C4-2B (cell line): Measurements from ENCODE around the gene SLC24A4.
A peak's percentile ranks its signal among the peaks of the same experiment; 100 is the strongest.

Experiments
- H3K27ac ChIP-seq: fragments of 450-650 bp; 2 replicates; pipeline ENCODE4 v1.5.1; 2017
- ZFX ChIP-seq: fragments of 450-650 bp; IDR thresholded peaks from 2 replicates; pipeline ENCODE4 v1.6.1; 2017
- TF ChIP-seq, protein P1 (sequence below): fragments of 450-650 bp; conservative IDR thresholded peaks from 2 replicates; pipeline ENCODE4 v1.5.1; 2017; ENCODE audit warnings: mild to moderate bottlenecking

The SLC24A4 gene

DNA sequence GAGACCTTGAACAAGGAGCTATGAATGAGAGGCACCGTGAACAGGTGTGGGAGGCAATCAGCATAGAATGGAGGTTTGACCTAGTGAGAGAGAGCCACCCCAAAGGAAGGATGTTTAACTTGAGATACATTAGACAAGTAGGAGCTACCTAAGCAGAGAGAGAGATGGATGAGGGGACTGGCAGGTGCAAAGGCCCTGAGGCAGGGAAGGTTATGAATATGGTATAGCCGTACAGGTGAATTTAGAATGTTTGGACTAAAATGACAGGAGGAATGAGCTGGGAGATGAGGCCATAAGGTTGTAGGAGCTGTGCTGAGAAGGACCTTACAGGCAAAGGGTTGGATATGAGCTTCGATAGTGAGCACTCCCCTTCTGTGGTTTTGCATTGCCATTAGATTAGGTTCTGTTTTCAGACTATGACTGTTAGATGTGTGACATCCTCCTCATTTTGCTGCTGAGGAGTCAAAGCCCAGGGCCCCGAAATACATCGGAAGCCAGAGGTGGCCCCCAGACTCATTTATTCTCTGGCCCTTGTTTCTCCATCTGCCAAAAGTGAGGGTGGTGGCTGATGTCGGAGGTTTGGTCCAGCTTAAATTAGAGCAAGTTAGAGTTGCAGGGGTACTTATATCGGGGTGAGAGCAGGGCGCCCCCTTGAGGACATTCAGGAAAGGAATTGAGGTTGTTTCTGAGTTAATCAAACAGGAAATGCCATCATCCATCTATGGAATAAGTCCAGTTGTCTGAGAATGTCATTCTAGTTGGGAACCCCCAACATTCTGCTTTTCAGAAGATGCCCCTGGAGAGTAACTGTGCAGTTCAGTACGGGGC is 29.4 kb downstream of the SLC24A4 start:
- no peak overlapping the region for H3K27ac ChIP-seq
- TF ChIP-seq, protein P1, sequence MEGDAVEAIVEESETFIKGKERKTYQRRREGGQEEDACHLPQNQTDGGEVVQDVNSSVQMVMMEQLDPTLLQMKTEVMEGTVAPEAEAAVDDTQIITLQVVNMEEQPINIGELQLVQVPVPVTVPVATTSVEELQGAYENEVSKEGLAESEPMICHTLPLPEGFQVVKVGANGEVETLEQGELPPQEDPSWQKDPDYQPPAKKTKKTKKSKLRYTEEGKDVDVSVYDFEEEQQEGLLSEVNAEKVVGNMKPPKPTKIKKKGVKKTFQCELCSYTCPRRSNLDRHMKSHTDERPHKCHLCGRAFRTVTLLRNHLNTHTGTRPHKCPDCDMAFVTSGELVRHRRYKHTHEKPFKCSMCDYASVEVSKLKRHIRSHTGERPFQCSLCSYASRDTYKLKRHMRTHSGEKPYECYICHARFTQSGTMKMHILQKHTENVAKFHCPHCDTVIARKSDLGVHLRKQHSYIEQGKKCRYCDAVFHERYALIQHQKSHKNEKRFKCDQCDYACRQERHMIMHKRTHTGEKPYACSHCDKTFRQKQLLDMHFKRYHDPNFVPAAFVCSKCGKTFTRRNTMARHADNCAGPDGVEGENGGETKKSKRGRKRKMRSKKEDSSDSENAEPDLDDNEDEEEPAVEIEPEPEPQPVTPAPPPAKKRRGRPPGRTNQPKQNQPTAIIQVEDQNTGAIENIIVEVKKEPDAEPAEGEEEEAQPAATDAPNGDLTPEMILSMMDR = peak; percentile 68
- no peak for TF ChIP-seq ZFX

DNA sequence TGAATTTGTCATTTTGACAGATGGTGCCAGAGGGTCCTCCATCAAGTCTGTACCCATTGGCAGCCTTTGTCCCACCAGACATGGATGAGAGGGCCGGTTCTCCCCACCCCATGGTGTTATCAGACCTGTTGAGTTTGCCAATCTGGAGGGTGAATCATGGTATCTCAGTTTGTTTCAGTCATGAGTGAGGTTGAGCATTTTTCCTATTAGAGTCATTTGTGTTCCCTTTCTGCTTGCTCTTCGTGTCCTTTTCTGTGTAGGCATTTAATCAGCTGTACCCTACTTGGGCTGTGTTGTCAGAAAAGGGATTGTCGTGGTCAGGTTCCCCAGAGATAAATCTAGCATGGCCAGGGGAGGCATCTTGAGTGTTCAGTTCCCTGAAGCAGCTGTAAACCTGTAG is 30.5 kb downstream of the SLC24A4 start:
- TF ChIP-seq ZFX = no peak
- TF ChIP-seq, protein P1 = no peak
- H3K27ac ChIP-seq = no peak overlapping the region

DNA sequence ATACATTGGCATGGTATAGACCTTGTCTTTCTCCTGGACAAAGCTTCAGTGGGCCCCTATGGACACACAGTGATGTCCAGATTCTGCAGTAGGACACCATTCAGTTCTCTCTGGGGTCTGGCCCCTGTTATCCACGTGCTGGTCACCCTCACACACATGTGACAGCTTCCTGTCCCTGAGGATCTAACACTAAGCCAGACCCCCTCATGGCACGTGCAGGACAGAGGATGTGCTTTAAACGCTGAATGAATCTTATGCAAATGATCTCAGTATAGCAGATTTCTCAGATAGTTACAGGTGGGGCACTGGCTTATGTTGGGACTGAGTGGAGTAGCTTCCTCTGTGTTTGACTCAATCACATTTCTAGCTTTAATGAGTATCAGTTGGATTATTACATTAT is 33.7 kb downstream of the SLC24A4 start:
- no peak for TF ChIP-seq ZFX
- TF ChIP-seq, protein P1 = no peak

DNA sequence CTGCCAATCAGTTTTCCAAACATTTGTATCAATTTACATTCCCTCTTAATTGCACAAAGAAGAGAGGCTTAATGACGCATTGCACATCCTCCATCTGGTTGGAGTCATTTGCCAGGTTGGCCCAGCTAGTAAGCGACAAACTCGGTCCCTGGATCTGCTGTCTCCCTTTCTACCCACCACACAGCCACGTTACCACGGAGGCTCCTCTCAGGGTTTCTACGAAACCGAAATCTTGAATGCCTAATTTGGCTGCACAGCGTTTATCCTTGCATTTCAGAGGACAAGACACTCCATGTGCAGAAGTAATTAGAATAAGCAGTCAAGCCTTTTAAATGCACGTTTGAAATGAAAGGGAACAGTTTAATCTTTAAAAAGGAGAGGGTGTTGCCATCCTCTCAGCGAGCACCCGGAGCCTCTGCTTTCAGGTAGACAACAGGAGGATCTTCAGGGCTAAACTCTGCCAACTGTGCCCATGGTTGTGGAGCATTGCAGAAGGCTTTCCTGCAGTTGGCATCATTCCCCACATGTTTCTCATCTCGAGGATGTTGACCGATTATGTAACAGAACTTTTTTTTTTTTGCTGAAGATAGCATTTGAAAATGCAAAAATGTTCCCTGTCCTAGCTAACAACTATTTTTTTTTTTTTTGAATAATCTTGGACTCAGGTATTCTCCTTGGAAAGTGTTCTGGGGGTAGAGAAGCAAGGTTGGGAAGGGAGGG is 37.8 kb downstream of the SLC24A4 start:
- H3K27ac ChIP-seq = no peak overlapping the region
- TF ChIP-seq, protein P1 = no peak
- no peak for TF ChIP-seq ZFX

More for the DNA sequence above, 33.7 kb downstream of the SLC24A4 start:
- no peak overlapping the region for H3K27ac ChIP-seq

DNA sequence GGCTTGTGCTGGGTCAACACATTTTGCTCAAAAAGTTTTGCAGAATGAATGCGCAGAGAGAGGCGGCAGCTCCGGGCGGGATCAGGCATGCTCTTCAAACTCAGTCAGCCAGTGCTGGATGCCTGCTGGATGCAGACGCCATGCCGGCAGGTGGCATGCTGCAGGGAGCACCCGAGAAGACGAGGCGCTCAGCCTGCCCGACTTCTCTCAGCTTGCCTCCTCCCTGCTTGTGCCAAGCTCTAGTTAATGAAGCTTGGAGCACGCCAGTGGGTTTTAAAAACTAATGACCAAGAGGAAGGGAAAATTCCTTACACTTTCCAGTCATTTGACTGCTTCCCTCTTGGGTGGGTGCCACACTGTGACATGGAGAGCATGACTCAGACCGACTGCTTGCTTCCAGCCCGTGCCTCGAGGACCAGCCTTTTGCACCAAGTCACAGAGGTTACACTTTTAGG is 39.8 kb downstream of the SLC24A4 start:
- H3K27ac ChIP-seq = no peak overlapping the region
- TF ChIP-seq ZFX = no peak
- TF ChIP-seq, protein P1 = no peak

DNA sequence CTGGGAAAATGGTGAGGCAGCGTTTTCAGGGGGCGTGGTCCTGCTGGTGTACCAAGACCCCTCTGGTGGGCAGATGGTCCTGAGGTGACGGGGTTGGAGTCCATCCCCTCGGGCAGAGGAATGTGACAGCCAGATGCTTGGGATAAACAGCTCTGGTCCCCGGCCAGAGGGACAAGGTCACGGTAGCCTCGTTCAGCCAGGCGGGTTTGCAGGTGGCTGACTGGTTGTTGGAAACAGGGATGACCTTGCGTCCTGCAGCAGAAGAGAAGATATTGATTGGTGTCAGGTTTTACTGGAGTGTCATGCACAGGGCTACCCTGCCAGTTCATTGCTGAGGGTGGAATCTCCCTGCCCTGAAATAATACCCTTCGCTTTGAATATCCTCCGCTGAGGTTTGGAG is 43.3 kb downstream of the SLC24A4 start:
- H3K27ac ChIP-seq = no peak overlapping the region
- TF ChIP-seq, protein P1 = no peak
- TF ChIP-seq ZFX = no peak

DNA sequence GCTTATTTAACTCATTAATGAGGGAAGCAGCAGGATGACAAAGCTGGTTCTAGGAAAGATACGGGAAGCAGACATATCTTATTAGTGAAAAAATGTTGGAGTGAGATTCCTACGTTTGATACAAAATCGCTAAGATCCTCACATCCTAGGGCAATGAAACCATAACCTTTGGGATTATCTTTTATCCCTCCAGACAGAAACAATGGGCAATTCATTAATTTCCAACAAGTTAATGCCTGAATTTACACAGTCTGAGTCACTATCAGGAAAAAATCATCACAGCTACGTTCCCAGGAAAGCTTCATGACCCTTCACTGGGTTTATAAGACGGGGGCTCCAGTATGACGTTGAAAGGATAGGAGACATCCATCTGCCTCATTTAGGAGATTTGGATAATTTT is 45.0 kb downstream of the SLC24A4 start:
- TF ChIP-seq, protein P1 = no peak
- no peak for TF ChIP-seq ZFX
- H3K27ac ChIP-seq = no peak overlapping the region
